HL-60 (cell line): Measurements from ENCODE around the gene MRPL46.

Experiments
- CTCF ChIP-seq: IDR thresholded peaks from one replicate; pipeline ENCODE4 v1.5.1; 2011; ENCODE audit warnings: low read length, control low read depth, inconsistent platforms; ENCODE audit not compliant: insufficient read depth
- POLR2AphosphoS5 ChIP-seq: IDR thresholded peaks from 2 replicates; pipeline ENCODE4 v1.6.1; 2012; ENCODE audit warnings: low read depth
- REST ChIP-seq: IDR thresholded peaks from 2 replicates; pipeline ENCODE4 v1.6.1; 2012; ENCODE audit warnings: low read depth; ENCODE audit not compliant: insufficient replicate concordance
- SPI1 ChIP-seq: IDR thresholded peaks from 2 replicates; pipeline ENCODE4 v1.6.1; 2012; ENCODE audit warnings: low read depth, mild to moderate bottlenecking, borderline replicate concordance

DNA sequence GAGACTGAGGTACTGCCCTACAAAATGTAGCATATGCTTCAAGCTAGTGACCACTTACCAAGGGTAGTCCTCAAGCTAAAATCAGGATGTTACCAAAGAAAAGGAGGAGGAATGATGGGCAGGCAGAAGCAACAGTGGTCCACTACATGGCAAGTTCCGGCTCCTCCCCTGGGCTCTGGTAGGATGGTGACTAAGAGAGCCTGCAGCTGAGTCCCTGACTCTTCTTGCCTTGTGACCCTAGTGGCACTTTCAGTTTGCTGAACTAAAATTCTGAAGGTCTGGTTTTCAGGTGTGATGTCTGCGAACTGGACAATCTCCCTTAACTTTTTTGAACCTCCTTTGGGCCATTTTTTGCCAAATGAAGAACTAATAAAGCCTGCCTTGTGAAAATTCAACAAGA is 40.9 kb downstream of the MRPL46 start:
- TF ChIP-seq CTCF (no peak), REST (no peak), POLR2AphosphoS5 (no peak), SPI1 (no peak)
